Endodermal cell (in vitro differentiated cells): ENCODE measurements around the gene SULT1B1. TPM values are rescaled to one million over a fixed set of nuclear protein-coding genes. Genes with fewer than 3 reads are reported as not detected.

Experiments used
- DNase-seq: peaks from one replicate; pipeline ENCODE4 v3.0.0-alpha.2; 2017
- H3K27ac ChIP-seq: 2 replicates; pipeline ENCODE4 v1.5.1; 2013; ENCODE audit warnings: mild to moderate bottlenecking, low read depth, low read length, moderate library complexity
- H3K27me3 ChIP-seq: 2 replicates; pipeline ENCODE4 v1.6.1; 2013; ENCODE audit warnings: mild to moderate bottlenecking, low read length, moderate library complexity; ENCODE audit not compliant: insufficient read depth, control insufficient read depth, poor library complexity, severe bottlenecking
- H3K36me3 ChIP-seq: 2 replicates; pipeline ENCODE4 v1.7.0; 2013; ENCODE audit warnings: mild to moderate bottlenecking, low read length, moderate library complexity; ENCODE audit not compliant: control insufficient read depth, insufficient read depth
- H3K4me1 ChIP-seq: one replicate; pipeline ENCODE4 v1.7.0; 2013; ENCODE audit warnings: low read length; ENCODE audit not compliant: control insufficient read depth, insufficient read depth
- H3K4me3 ChIP-seq: 2 replicates; pipeline ENCODE4 v1.5.1; 2013; ENCODE audit warnings: mild to moderate bottlenecking, low read length, moderate library complexity
- H3K9ac ChIP-seq: 2 replicates; pipeline ENCODE4 v1.6.1; 2013; ENCODE audit warnings: mild to moderate bottlenecking, low read length, moderate library complexity; ENCODE audit not compliant: poor library complexity, severe bottlenecking; ENCODE audit errors: extremely low read depth
- H3K9me3 ChIP-seq: 2 replicates; pipeline ENCODE4 v1.6.1; 2013; ENCODE audit warnings: mild to moderate bottlenecking, low read length, moderate library complexity; ENCODE audit not compliant: control insufficient read depth
- H3K27ac Mint-ChIP-seq: 2 replicates; pipeline ENCODE4 v1.8.0; 2020; ENCODE audit warnings: mixed read lengths
- H3K27me3 Mint-ChIP-seq: 2 replicates; pipeline ENCODE4 v1.8.0; 2021; ENCODE audit warnings: mild to moderate bottlenecking, mixed read lengths; ENCODE audit not compliant: insufficient read depth
- H3K36me3 Mint-ChIP-seq: 2 replicates; pipeline ENCODE4 v1.8.0; 2020; ENCODE audit warnings: low read depth, mixed read lengths
- H3K4me1 Mint-ChIP-seq: 2 replicates; pipeline ENCODE4 v1.8.0; 2020; ENCODE audit warnings: mixed read lengths
- H3K4me3 Mint-ChIP-seq: 2 replicates; pipeline ENCODE4 v1.8.0; 2020; ENCODE audit warnings: mild to moderate bottlenecking, moderate library complexity, mixed read lengths
- H3K9me3 Mint-ChIP-seq: 2 replicates; pipeline ENCODE4 v1.8.0; 2020; ENCODE audit warnings: mild to moderate bottlenecking, mixed read lengths
- CTCF ChIP-seq: fragments of 200-600 bp; sonication (generic); conservative IDR thresholded peaks from 2 replicates; pipeline ENCODE4 v1.5.0; 2021; ENCODE audit warnings: antibody characterized with exemption, mild to moderate bottlenecking
- WGBS, 2 experiments: methylation state at CpG; one replicate each; pipeline versions ENCODE4 v1.1.5 to v1.1.7; 2013; ENCODE audit warnings: missing lambda C conversion rate in 2 of 2, mixed read lengths in 1 of 2; ENCODE audit not compliant: insufficient coverage in 1 of 2, insufficient read length in 1 of 2; 5-methylcytosine and 5-hydroxymethylcytosine counted together
- total RNA-seq, 2 donors: library from RNA; stranded (reverse); fragmentation: NEBNext Ultra II Directional in 1 of 2; extraction: Animal tissue kit (Norgen Biotek cat#: 25700) in 1 of 2; gene quantifications; 2 replicates in 1 of 2; 3 replicates in 1 of 2; pipeline ENCODE4 v1.2.1, GENCODE V29; 2021

The SULT1B1 gene
- total RNA-seq, 2 donors from 2014 or later: not detected

- no peak overlapping the region for H3K4me3 Mint-ChIP-seq
- Histone ChIP-seq H3K27ac (no peak overlapping the region), H3K9me3 (peaks cover 8% of the 10 kb centered on the region), H3K4me1 (no peaks in the 10 kb centered on the region), H3K27me3 (no peaks in the 10 kb centered on the region), H3K4me3 (no peak overlapping the region), H3K36me3 (no peaks in the 10 kb centered on the region), H3K9ac (no peak overlapping the region)
- no peaks in the 10 kb centered on the region for H3K27me3 Mint-ChIP-seq
- no peaks in the 10 kb centered on the region for H3K36me3 Mint-ChIP-seq
- DNase-seq: no peak
- TF ChIP-seq CTCF: no peak
- H3K27ac Mint-ChIP-seq: no peak overlapping the region
- H3K9me3 Mint-ChIP-seq: no peaks in the 10 kb centered on the region
- 96% methylated on average over 1 of the region's 1 CpG; no CpG with 5 or more reads in 1 of the 2 experiments for WGBS, 2 experiments
- H3K4me1 Mint-ChIP-seq: peaks cover 8% of the 10 kb centered on the region
Measured at GRCh38 chr4:69785211-69785831, 24.9 kb upstream of the SULT1B1 start.

DNA sequence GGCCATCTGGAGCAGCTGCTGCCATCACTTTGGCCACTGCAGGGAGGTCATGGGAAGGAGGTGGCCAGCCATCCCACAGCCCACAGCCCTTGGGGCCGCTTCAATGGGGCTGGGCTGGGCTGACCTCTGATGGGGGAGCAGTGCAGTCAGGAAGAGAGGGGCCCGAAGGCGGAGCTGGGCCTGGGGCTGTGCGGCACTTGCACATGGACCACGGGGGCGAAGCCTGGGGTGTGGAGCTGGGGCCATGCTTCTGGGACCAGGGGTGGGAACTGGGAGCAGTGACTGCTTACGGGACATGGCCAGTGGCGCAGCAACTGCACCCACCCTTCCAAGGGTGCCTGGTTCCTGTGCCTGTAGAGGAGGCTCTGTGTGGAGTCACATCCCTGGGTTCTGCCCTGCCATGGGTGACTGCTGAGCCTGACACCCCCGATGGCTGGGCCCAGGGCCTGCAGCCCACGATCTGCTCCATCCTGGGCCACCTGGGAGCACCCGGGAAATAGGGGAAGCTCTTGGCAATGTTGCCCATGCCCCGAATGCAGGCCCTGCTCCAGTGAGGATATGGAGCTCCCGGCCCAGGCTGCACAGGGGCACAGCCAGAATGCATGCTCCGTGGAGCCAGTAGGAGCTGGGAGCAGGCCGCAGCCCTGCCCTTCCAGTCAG is 22.4 kb upstream of the SULT1B1 start:
- Histone ChIP-seq H3K4me3 (no peak overlapping the region), H3K9ac (no peak overlapping the region), H3K27ac (no peak overlapping the region), H3K27me3 (no peaks in the 10 kb centered on the region), H3K9me3 (peaks cover 8% of the 10 kb centered on the region), H3K36me3 (no peaks in the 10 kb centered on the region), H3K4me1 (no peaks in the 10 kb centered on the region)
- Mint-ChIP-seq H3K4me1 (peaks cover 8% of the 10 kb centered on the region), H3K27me3 (no peaks in the 10 kb centered on the region), H3K36me3 (no peaks in the 10 kb centered on the region), H3K9me3 (no peaks in the 10 kb centered on the region), H3K4me3 (no peak overlapping the region), H3K27ac (no peak overlapping the region)
- 80 to 95% methylated on average over 3 to 15 of the region's 15 CpGs for WGBS, 2 experiments
- TF ChIP-seq CTCF: no peak
- DNase-seq: no peak

- whole genome bisulfite sequencing, 2 experiments: 93 to 97% methylated on average over 11 to 19 of the region's 19 CpGs
- no peak overlapping the region for H3K27ac ChIP-seq
- H3K4me1 ChIP-seq: no peaks in the 10 kb centered on the region
- no peaks in the 10 kb centered on the region for H3K27me3 Mint-ChIP-seq
- H3K36me3 Mint-ChIP-seq: no peaks in the 10 kb centered on the region
- no peaks in the 10 kb centered on the region for H3K9me3 Mint-ChIP-seq
- H3K9me3 ChIP-seq: peaks cover 8% of the 10 kb centered on the region
- peak; percentile 43 for TF ChIP-seq CTCF
- peak; percentile 50 for DNase-seq
- H3K36me3 ChIP-seq: no peaks in the 10 kb centered on the region
- no peak overlapping the region for H3K9ac ChIP-seq
- peaks cover 8% of the 10 kb centered on the region for H3K4me1 Mint-ChIP-seq
- H3K27me3 ChIP-seq: no peaks in the 10 kb centered on the region
- H3K4me3 ChIP-seq: peak overlapping the region; percentile 9
- H3K27ac Mint-ChIP-seq: peak overlapping the region; percentile 83
- peak overlapping the region; percentile 21 for H3K4me3 Mint-ChIP-seq
Measured at GRCh38 chr4:69781458-69782418, 21.3 kb upstream of the SULT1B1 start.
